ENCODE measurements around the gene BAG2.

The BAG2 gene

GRCh38 chr6:57172136-57173055 lies at the start of gene BAG2:
Gene BAG2 (plus strand): TSS chr6:57172326. CDS start chr6:57172698, 372 bp downstream.
- POLR2A ChIA-PET: interaction anchor here (0.6 to 1.0 kb wide), 3 partner anchors 11 to 50 kb away, joined by 3 read pairs; partner anchors contain the start of gene RAB23

GRCh38 chr6:57123111-57123510 lies 49.0 kb upstream of the BAG2 start:
- POLR2A ChIA-PET: no interaction called here
- CTCF ChIA-PET: interaction anchor here (1.8 kb wide), 1 partner anchor 13 kb away, joined by 4 read pairs; no protein-coding TSS in a partner anchor
- no peak for DNase-seq (ENCODE audit: extremely low spot score)
- no peak for TF ChIP-seq CTCF (IDR thresholded peaks at IDR 0.05; ENCODE audit: control extremely low read depth, extremely low read depth, low read depth, missing control alignments)

More at GRCh38 chr6:57172136-57173055, at the start of gene BAG2:
- TF ChIP-seq CTCF (IDR thresholded peaks at IDR 0.05; ENCODE audit: control extremely low read depth, extremely low read depth, low read depth, missing control alignments): peak; percentile 11
- CTCF ChIA-PET: interaction anchor here (0.8 to 2.1 kb wide), 9 partner anchors 11 to 311 kb away, joined by 3 to 11 read pairs (median 3); partner anchors contain the start of gene PRIM2
- peak; percentile 93 for DNase-seq (ENCODE audit: extremely low spot score)

- ChIA-PET CTCF (no interaction called here), POLR2A (no interaction called here)
- no peak for TF ChIP-seq CTCF (IDR thresholded peaks at IDR 0.05; ENCODE audit: control extremely low read depth, extremely low read depth, low read depth, missing control alignments)
- DNase-seq (ENCODE audit: extremely low spot score): no peak
Measured at GRCh38 chr6:57127763-57128162, 44.4 kb upstream of the BAG2 start.

- ChIA-PET CTCF (interaction anchor here (0.8 to 1.8 kb wide), 6 partner anchors 9 to 37 kb away, joined by 3 to 5 read pairs (median 4); no protein-coding TSS in a partner anchor), POLR2A (interaction anchor here (0.6 kb wide), 1 partner anchor 24 kb away, joined by 3 read pairs; no protein-coding TSS in a partner anchor)
- DNase-seq (ENCODE audit: extremely low spot score): no peak
- TF ChIP-seq CTCF (IDR thresholded peaks at IDR 0.05; ENCODE audit: control extremely low read depth, extremely low read depth, low read depth, missing control alignments): no peak
Measured at GRCh38 chr6:57130661-57131177, 41.4 kb upstream of the BAG2 start.

GRCh38 chr6:57134954-57135353 lies 37.2 kb upstream of the BAG2 start:
- no peak for DNase-seq (ENCODE audit: extremely low spot score)
- no peak for TF ChIP-seq CTCF (IDR thresholded peaks at IDR 0.05; ENCODE audit: control extremely low read depth, extremely low read depth, low read depth, missing control alignments)
- ChIA-PET CTCF (interaction anchor here (0.9 to 2.5 kb wide), 5 partner anchors 17 to 62 kb away, joined by 3 to 7 read pairs (median 3); partner anchors contain the start of gene BAG2), POLR2A (no interaction called here)

- no peak for TF ChIP-seq CTCF (IDR thresholded peaks at IDR 0.05; ENCODE audit: control extremely low read depth, extremely low read depth, low read depth, missing control alignments)
- CTCF ChIA-PET: interaction anchor here (0.7 to 2.5 kb wide), 2 partner anchors 12 to 26 kb away, joined by 4 to 7 read pairs; no protein-coding TSS in a partner anchor
- POLR2A ChIA-PET: no interaction called here
- no peak for DNase-seq (ENCODE audit: extremely low spot score)
Measured at GRCh38 chr6:57135885-57136284, 36.2 kb upstream of the BAG2 start.

Measured in GM10248 (cell line).